Activated CD4-positive, alpha-beta T cell treated with anti-CD3 and anti-CD28 coated beads for 36 hours (primary cell): ENCODE measurements around the gene LAG3. TPM values are rescaled to one million over a fixed set of nuclear protein-coding genes. Genes with fewer than 3 reads are reported as not detected.

Experiments used
- ATAC-seq: fragments of 200-7000 bp; cut with Tn5 transposase; one replicate; pipeline ENCODE4 v1.10.0; 2021; ENCODE audit warnings: mild to moderate bottlenecking, moderate library complexity
- CTCF ChIA-PET: fragments of 350-600 bp; sonication (Branson Sonifier 250); formaldehyde crosslinking; loops from one replicate; lab custom pipeline; 2021; ENCODE audit warnings: antibody characterized with exemption; lab: Charles Lee
- POLR2A ChIA-PET: fragments of 350-600 bp; sonication (Branson Sonifier 250); formaldehyde crosslinking; loops from one replicate; lab custom pipeline; 2021; ENCODE audit warnings: antibody characterized with exemption, inconsistent platforms; lab: Charles Lee
- DNase-seq: peaks from one replicate; pipeline ENCODE4 v3.0.0-alpha.2; 2020
- H3K27ac Mint-ChIP-seq: one replicate; pipeline ENCODE4 v1.8.0; 2021; ENCODE audit warnings: mixed read lengths
- H3K27me3 Mint-ChIP-seq: one replicate; pipeline ENCODE4 v1.8.0; 2021; ENCODE audit warnings: mixed read lengths
- H3K36me3 Mint-ChIP-seq: one replicate; pipeline ENCODE4 v1.8.0; 2021; ENCODE audit warnings: low read depth, mixed read lengths
- H3K4me1 Mint-ChIP-seq: one replicate; pipeline ENCODE4 v1.8.0; 2021; ENCODE audit warnings: mixed read lengths
- H3K4me3 Mint-ChIP-seq: one replicate; pipeline ENCODE4 v1.8.0; 2021; ENCODE audit warnings: mild to moderate bottlenecking, moderate library complexity, mixed read lengths
- H3K9me3 Mint-ChIP-seq: one replicate; pipeline ENCODE4 v1.8.0; 2021; ENCODE audit warnings: low read depth, mixed read lengths
- intact Hi-C, 2 experiments: fragments of 100-400 bp; cut with DNase I in 1 of 2; cut with micrococcal nuclease in 1 of 2; formaldehyde crosslinking; loops; one replicate each; pipeline versions ENCODE4 v1.14.2 to v1.15.1; 2022 to 2024; cut with DNase I, micrococcal nuclease
- total RNA-seq, 2 experiments: library from RNA; stranded (reverse); gene quantifications; one replicate each; pipeline ENCODE4 v1.2.3, GENCODE V29; 2021

LAG3 gene
- total RNA-seq, 2 experiments from 2014 or later, result 88.2 to 93.9 TPM

- H3K27me3 Mint-ChIP-seq, result no peaks in the 10 kb centered on the region
- peaks cover 21% of the 10 kb centered on the region for H3K4me1 Mint-ChIP-seq
- no peak for DNase-seq
- H3K27ac Mint-ChIP-seq, result no peak overlapping the region
- H3K36me3 Mint-ChIP-seq, result peaks cover 42% of the 10 kb centered on the region
- H3K4me3 Mint-ChIP-seq, result no peak overlapping the region
- no peaks in the 10 kb centered on the region for H3K9me3 Mint-ChIP-seq
- ChIA-PET POLR2A (no interaction called here), CTCF (interaction anchor here (2.0 kb wide), 1 partner anchor 18 kb away, joined by 6 read pairs; no protein-coding TSS in a partner anchor)
- no peak for ATAC-seq
- intact Hi-C loops, result no loop called here
These were observed 34.9 kb downstream of the LAG3 start for GRCh38 chr12:6807170-6807569.

- peaks cover 21% of the 10 kb centered on the region for H3K4me1 Mint-ChIP-seq
- H3K9me3 Mint-ChIP-seq, result no peaks in the 10 kb centered on the region
- H3K27me3 Mint-ChIP-seq, result no peaks in the 10 kb centered on the region
- intact Hi-C loops, result no loop called here
- ChIA-PET CTCF (interaction anchor here (0.7 to 2.0 kb wide), 7 partner anchors 9 to 188 kb away, joined by 3 to 6 read pairs (median 4); partner anchors contain the start of genes GPR162 and MLF2), POLR2A (interaction anchor here (1.0 kb wide), 1 partner anchor 25 kb away, joined by 3 read pairs; no protein-coding TSS in a partner anchor)
- no peak overlapping the region for H3K27ac Mint-ChIP-seq
- DNase-seq (no peak), ATAC-seq (no peak)
- peaks cover 37% of the 10 kb centered on the region for H3K36me3 Mint-ChIP-seq
- no peak overlapping the region for H3K4me3 Mint-ChIP-seq
These were observed 36.7 kb downstream of the LAG3 start for GRCh38 chr12:6809056-6809455.

GRCh38 chr12:6810758-6811157 is 38.4 kb downstream of the LAG3 start:
- no peaks in the 10 kb centered on the region for H3K27me3 Mint-ChIP-seq
- CTCF ChIA-PET, result interaction anchor here (0.8 to 2.2 kb wide), 5 partner anchors 17 to 57 kb away, joined by 3 to 12 read pairs (median 3); partner anchors contain the start of gene MLF2
- POLR2A ChIA-PET, result interaction anchor here (0.6 to 0.7 kb wide), 2 partner anchors 18 to 58 kb away, joined by 3 read pairs; partner anchors contain the start of gene MLF2
- peaks cover 21% of the 10 kb centered on the region for H3K4me1 Mint-ChIP-seq
- H3K36me3 Mint-ChIP-seq, result peaks cover 35% of the 10 kb centered on the region
- peak overlapping the region; percentile 74 for H3K27ac Mint-ChIP-seq
- H3K4me3 Mint-ChIP-seq, result no peak overlapping the region
- no peaks in the 10 kb centered on the region for H3K9me3 Mint-ChIP-seq
- intact Hi-C loops, result no loop called here
- peak; percentile 34 for ATAC-seq
- no peak for DNase-seq

- H3K9me3 Mint-ChIP-seq, result no peaks in the 10 kb centered on the region
- H3K4me3 Mint-ChIP-seq, result no peak overlapping the region
- peaks cover 41% of the 10 kb centered on the region for H3K36me3 Mint-ChIP-seq
- peaks cover 21% of the 10 kb centered on the region for H3K4me1 Mint-ChIP-seq
- ChIA-PET POLR2A (interaction anchor here (0.7 kb wide), 1 partner anchor 124 kb away, joined by 7 read pairs; the partner anchor contains the start of gene ZNF384), CTCF (interaction anchor here (0.5 to 1.2 kb wide), 4 partner anchors 11 to 182 kb away, joined by 3 to 5 read pairs (median 4); no protein-coding TSS in a partner anchor)
- no peak for ATAC-seq
- DNase-seq, result no peak
- H3K27me3 Mint-ChIP-seq, result no peaks in the 10 kb centered on the region
- intact Hi-C loops, result no loop called here
- no peak overlapping the region for H3K27ac Mint-ChIP-seq
These were observed 41.0 kb downstream of the LAG3 start for GRCh38 chr12:6813363-6813762.

- DNase-seq (no peak), ATAC-seq (no peak)
- peaks cover 38% of the 10 kb centered on the region for H3K36me3 Mint-ChIP-seq
- H3K4me1 Mint-ChIP-seq, result peaks cover 10% of the 10 kb centered on the region
- POLR2A ChIA-PET, result no interaction called here
- no peak overlapping the region for H3K4me3 Mint-ChIP-seq
- CTCF ChIA-PET, result no interaction called here
- H3K9me3 Mint-ChIP-seq, result no peaks in the 10 kb centered on the region
- H3K27ac Mint-ChIP-seq, result peak overlapping the region; percentile 2
- peaks cover 2% of the 10 kb centered on the region for H3K27me3 Mint-ChIP-seq
- intact Hi-C loops, result no loop called here
These were observed 44.3 kb downstream of the LAG3 start for GRCh38 chr12:6816598-6816997.

GRCh38 chr12:6817098-6817497 is 44.8 kb downstream of the LAG3 start:
- POLR2A ChIA-PET, result no interaction called here
- no peak overlapping the region for H3K27ac Mint-ChIP-seq
- no peak for DNase-seq
- ATAC-seq, result no peak
- peaks cover 38% of the 10 kb centered on the region for H3K36me3 Mint-ChIP-seq
- CTCF ChIA-PET, result no interaction called here
- intact Hi-C loops, result no loop called here
- H3K9me3 Mint-ChIP-seq, result no peaks in the 10 kb centered on the region
- H3K4me1 Mint-ChIP-seq, result peaks cover 14% of the 10 kb centered on the region
- H3K27me3 Mint-ChIP-seq, result peaks cover 2% of the 10 kb centered on the region
- no peak overlapping the region for H3K4me3 Mint-ChIP-seq

- H3K27me3 Mint-ChIP-seq, result peaks cover 3% of the 10 kb centered on the region
- ATAC-seq (no peak), DNase-seq (no peak)
- H3K36me3 Mint-ChIP-seq, result peaks cover 34% of the 10 kb centered on the region
- ChIA-PET CTCF (no interaction called here), POLR2A (no interaction called here)
- H3K4me3 Mint-ChIP-seq, result no peak overlapping the region
- intact Hi-C loops, result no loop called here
- H3K4me1 Mint-ChIP-seq, result peaks cover 17% of the 10 kb centered on the region
- H3K27ac Mint-ChIP-seq, result peak overlapping the region; percentile 14
- no peaks in the 10 kb centered on the region for H3K9me3 Mint-ChIP-seq
These were observed 45.4 kb downstream of the LAG3 start for GRCh38 chr12:6817662-6818157.

GRCh38 chr12:6818222-6818621 is 45.9 kb downstream of the LAG3 start:
- POLR2A ChIA-PET, result no interaction called here

GRCh38 chr12:6818645-6819044 is 46.3 kb downstream of the LAG3 start:
- ChIA-PET POLR2A (no interaction called here), CTCF (no interaction called here)
- Mint-ChIP-seq H3K4me1 (peaks cover 17% of the 10 kb centered on the region), H3K27me3 (peaks cover 7% of the 10 kb centered on the region), H3K27ac (no peak overlapping the region), H3K36me3 (peaks cover 34% of the 10 kb centered on the region), H3K4me3 (no peak overlapping the region), H3K9me3 (no peaks in the 10 kb centered on the region)
- intact Hi-C loops, result no loop called here
- DNase-seq (no peak), ATAC-seq (no peak)

More at GRCh38 chr12:6818222-6818621, 45.9 kb downstream of the LAG3 start:
- Mint-ChIP-seq H3K4me3 (no peak overlapping the region), H3K27ac (no peak overlapping the region), H3K27me3 (peaks cover 7% of the 10 kb centered on the region), H3K36me3 (peaks cover 34% of the 10 kb centered on the region), H3K4me1 (peaks cover 17% of the 10 kb centered on the region), H3K9me3 (no peaks in the 10 kb centered on the region)
- DNase-seq (no peak), ATAC-seq (no peak)
- intact Hi-C loops, result no loop called here
- CTCF ChIA-PET, result no interaction called here

- CTCF ChIA-PET, result interaction anchor here (0.8 to 7.0 kb wide), 3 partner anchors 14 to 146 kb away, joined by 3 to 55 read pairs (median 20); partner anchors contain the start of gene MLF2
- peaks cover 17% of the 10 kb centered on the region for H3K4me1 Mint-ChIP-seq
- no peak overlapping the region for H3K4me3 Mint-ChIP-seq
- no peak for DNase-seq
- H3K27me3 Mint-ChIP-seq, result peaks cover 7% of the 10 kb centered on the region
- no peak for ATAC-seq
- H3K36me3 Mint-ChIP-seq, result peaks cover 31% of the 10 kb centered on the region
- POLR2A ChIA-PET, result no interaction called here
- intact Hi-C loops, result no loop called here
- H3K9me3 Mint-ChIP-seq, result no peaks in the 10 kb centered on the region
- H3K27ac Mint-ChIP-seq, result no peak overlapping the region
These were observed 47.0 kb downstream of the LAG3 start for GRCh38 chr12:6819106-6820030.

- Mint-ChIP-seq H3K4me3 (no peak overlapping the region), H3K9me3 (no peaks in the 10 kb centered on the region), H3K27ac (no peak overlapping the region), H3K36me3 (peaks cover 31% of the 10 kb centered on the region), H3K4me1 (peaks cover 17% of the 10 kb centered on the region), H3K27me3 (peaks cover 13% of the 10 kb centered on the region)
- DNase-seq (no peak), ATAC-seq (no peak)
- ChIA-PET POLR2A (interaction anchor here (0.6 kb wide), 2 partner anchors 10 to 123 kb away, joined by 3 to 4 read pairs; partner anchors contain the start of gene RNU7-1), CTCF (interaction anchor here (0.8 to 7.0 kb wide), 4 partner anchors 13 to 147 kb away, joined by 3 to 55 read pairs (median 12); partner anchors contain the start of gene MLF2)
- intact Hi-C loops, result no loop called here
These were observed 47.8 kb downstream of the LAG3 start for GRCh38 chr12:6820166-6820565.
